Activated B cell treated with CpG ODN at 0.5 μM for 24 hours (primary cell): ENCODE data around the gene SEMA6B. TPM values are rescaled to one million over a fixed set of nuclear protein-coding genes. Genes with fewer than 3 reads are reported as not detected.
A peak's percentile ranks its signal among the peaks of the same experiment; 100 is the strongest.

Experiments used
- ATAC-seq: fragments of 200-7000 bp; cut with Tn5 transposase; one replicate; pipeline ENCODE4 v1.10.0; 2021; ENCODE audit warnings: low read depth, mild to moderate bottlenecking, moderate library complexity
- CTCF ChIA-PET: fragments of 350-600 bp; sonication (Branson Sonifier 250); formaldehyde crosslinking; loops from one replicate; lab custom pipeline; 2021; ENCODE audit warnings: antibody characterized with exemption; lab: Charles Lee
- POLR2A ChIA-PET: fragments of 350-600 bp; sonication (Branson Sonifier 250); formaldehyde crosslinking; loops from one replicate; lab custom pipeline; 2021; ENCODE audit warnings: antibody characterized with exemption; lab: Charles Lee
- DNase-seq: peaks from one replicate; pipeline ENCODE4 v3.0.0; 2022
- H3K27ac Mint-ChIP-seq: one replicate; pipeline ENCODE4 v1.8.0; 2020; ENCODE audit warnings: mixed read lengths
- H3K27me3 Mint-ChIP-seq: one replicate; pipeline ENCODE4 v1.8.0; 2021; ENCODE audit warnings: mixed read lengths
- H3K36me3 Mint-ChIP-seq: one replicate; pipeline ENCODE4 v1.8.0; 2021; ENCODE audit warnings: low read depth, mixed read lengths
- H3K4me1 Mint-ChIP-seq: one replicate; pipeline ENCODE4 v1.8.0; 2021; ENCODE audit warnings: mixed read lengths
- H3K4me3 Mint-ChIP-seq: one replicate; pipeline ENCODE4 v1.8.0; 2020; ENCODE audit warnings: mild to moderate bottlenecking, mixed read lengths
- H3K9me3 Mint-ChIP-seq: one replicate; pipeline ENCODE4 v1.8.0; 2020; ENCODE audit warnings: mixed read lengths
- intact Hi-C: fragments of 100-400 bp; cut with micrococcal nuclease; formaldehyde crosslinking; loops from one replicate; pipeline ENCODE4 v1.15.1; 2024
- total RNA-seq: library from RNA; stranded (reverse); gene quantifications from 2 replicates; pipeline ENCODE4 v1.2.3, GENCODE V29; 2022
- TF ChIP-seq, protein P1 (sequence below): fragments of 200-600 bp; IDR thresholded peaks from one replicate; pipeline ENCODE4 v1.8.0; 2022; ENCODE audit warnings: antibody characterized with exemption, mild to moderate bottlenecking

SEMA6B gene
- total RNA-seq, 1 donor from 2014 or later = 0.11 TPM

DNA sequence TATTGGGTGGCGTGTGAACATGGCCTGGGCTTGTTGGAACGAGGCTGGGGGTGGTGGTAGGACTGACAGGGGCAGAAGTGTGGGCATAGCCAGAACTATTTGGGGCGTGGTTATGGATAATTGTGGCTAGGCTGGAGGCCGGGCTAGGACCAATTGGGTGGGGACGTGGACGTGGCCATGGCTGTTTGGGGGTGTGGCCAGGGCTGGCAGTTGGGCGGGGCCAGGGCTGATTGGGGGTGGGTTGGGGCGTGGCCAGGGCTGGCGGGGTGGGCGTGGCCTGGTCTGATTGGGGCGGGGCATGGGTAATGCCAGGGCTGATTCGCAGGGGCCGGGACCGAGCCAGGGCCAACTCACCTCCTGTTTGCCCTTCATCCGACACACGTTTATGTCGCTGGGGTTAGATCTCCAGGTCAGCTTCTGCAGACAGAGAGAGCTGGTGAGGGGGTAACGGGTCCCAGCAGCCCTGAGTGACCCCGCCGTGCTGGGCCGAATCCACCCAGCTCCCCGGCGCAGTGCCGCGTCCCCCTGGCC is 2.8 kb downstream of the SEMA6B start:
- ChIA-PET POLR2A (no interaction called here), CTCF (interaction anchor here (1.7 kb wide), 1 partner anchor 80 kb away, joined by 5 read pairs; no protein-coding TSS in a partner anchor)
- Mint-ChIP-seq H3K36me3 (no peaks in the 10 kb centered on the region), H3K27me3 (peaks cover 2% of the 10 kb centered on the region), H3K27ac (no peak overlapping the region), H3K4me3 (no peak overlapping the region), H3K9me3 (no peaks in the 10 kb centered on the region), H3K4me1 (no peaks in the 10 kb centered on the region)
- intact Hi-C loops = loop anchor here (5.0 kb wide), 1 partner anchor 236 kb away; the partner anchor contains the start of gene FEM1A
- no peak for DNase-seq
- ATAC-seq = peak; percentile 18
- TF ChIP-seq, protein P1, sequence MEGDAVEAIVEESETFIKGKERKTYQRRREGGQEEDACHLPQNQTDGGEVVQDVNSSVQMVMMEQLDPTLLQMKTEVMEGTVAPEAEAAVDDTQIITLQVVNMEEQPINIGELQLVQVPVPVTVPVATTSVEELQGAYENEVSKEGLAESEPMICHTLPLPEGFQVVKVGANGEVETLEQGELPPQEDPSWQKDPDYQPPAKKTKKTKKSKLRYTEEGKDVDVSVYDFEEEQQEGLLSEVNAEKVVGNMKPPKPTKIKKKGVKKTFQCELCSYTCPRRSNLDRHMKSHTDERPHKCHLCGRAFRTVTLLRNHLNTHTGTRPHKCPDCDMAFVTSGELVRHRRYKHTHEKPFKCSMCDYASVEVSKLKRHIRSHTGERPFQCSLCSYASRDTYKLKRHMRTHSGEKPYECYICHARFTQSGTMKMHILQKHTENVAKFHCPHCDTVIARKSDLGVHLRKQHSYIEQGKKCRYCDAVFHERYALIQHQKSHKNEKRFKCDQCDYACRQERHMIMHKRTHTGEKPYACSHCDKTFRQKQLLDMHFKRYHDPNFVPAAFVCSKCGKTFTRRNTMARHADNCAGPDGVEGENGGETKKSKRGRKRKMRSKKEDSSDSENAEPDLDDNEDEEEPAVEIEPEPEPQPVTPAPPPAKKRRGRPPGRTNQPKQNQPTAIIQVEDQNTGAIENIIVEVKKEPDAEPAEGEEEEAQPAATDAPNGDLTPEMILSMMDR = no peak

DNA sequence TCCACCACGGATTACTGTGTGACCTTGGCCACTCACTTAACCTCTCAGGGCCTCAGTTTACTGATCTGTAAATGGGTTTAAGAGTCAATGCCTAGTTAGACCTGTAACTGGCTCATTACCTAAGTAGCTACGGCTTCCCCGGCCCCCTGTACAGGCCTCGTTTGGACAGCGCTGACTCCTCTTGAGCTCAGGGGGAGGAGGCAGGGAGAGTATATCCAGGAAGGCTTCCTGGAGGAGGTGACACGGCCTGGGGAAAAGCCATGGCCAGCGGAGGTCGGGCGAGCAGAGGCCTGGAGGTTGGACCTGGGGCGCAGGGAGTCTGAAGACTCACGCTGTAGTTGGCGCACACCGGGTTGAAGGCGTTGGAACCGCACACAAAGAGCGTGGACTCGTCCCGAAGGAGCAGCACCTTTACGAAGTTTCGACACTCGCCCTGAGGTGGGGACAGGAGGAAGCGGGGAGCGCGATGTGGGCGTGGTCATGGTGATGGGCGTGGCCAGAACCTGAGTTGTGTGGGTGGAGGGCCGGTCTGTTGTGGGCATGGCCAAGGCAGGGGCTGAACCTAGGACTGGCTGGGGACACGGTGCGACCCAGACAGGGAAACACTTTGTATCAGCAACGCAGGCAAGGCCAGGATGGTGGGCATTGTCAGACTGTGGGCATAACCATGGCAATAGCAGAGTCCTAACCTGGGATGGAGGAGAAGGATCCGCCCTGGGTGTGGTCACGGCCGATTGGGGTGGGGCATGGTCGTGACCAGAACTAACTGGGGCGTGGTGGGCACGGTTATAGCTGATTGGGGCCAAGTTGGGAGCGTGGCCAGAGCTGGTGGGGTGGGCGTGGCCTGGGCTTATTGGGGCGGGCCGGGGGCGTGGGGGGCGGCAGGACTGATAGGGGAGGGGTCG is 3.6 kb downstream of the SEMA6B start:
- CTCF ChIA-PET = interaction anchor here (1.1 to 1.7 kb wide), 2 partner anchors 32 to 80 kb away, joined by 3 to 5 read pairs; no protein-coding TSS in a partner anchor
- DNase-seq (no peak), ATAC-seq (no peak)
- no peaks in the 10 kb centered on the region for H3K4me1 Mint-ChIP-seq
- TF ChIP-seq, protein P1 = no peak
- no peaks in the 10 kb centered on the region for H3K9me3 Mint-ChIP-seq
- no peak overlapping the region for H3K27ac Mint-ChIP-seq
- POLR2A ChIA-PET = interaction anchor here (0.6 kb wide), 1 partner anchor 1194 kb away, joined by 4 read pairs; no protein-coding TSS in a partner anchor
- peaks cover 2% of the 10 kb centered on the region for H3K27me3 Mint-ChIP-seq
- no peak overlapping the region for H3K4me3 Mint-ChIP-seq
- intact Hi-C loops = loop anchor here (5.0 kb wide), 1 partner anchor 236 kb away; the partner anchor contains the start of gene FEM1A
- no peaks in the 10 kb centered on the region for H3K36me3 Mint-ChIP-seq

DNA sequence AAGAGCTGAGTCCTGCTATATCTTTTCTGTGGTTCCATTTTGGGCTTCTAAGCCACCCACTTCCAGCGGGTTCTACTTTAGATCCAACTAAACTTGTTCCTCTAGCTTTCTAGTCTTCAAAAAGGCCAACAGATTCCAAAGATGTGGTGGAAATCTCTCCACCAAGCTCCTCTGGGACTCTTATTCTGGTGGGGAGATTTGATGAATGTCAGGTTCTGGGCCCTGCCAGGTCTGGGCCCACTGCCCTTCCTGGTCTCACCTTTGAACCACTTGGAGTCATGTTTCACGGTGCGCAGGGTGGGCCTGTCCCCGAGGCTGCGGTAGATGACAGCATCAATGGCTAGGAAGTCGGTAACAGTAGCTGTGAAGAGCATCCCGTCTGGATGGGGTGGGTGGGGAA is 4.8 kb downstream of the SEMA6B start:
- ChIA-PET CTCF (interaction anchor here (1.1 kb wide), 1 partner anchor 31 kb away, joined by 3 read pairs; no protein-coding TSS in a partner anchor), POLR2A (no interaction called here)
- intact Hi-C loops = loop anchor here (5.0 kb wide), 1 partner anchor 238 kb away; the partner anchor contains the start of gene FEM1A
- Mint-ChIP-seq H3K9me3 (no peaks in the 10 kb centered on the region), H3K27me3 (peaks cover 2% of the 10 kb centered on the region), H3K27ac (no peak overlapping the region), H3K4me1 (no peaks in the 10 kb centered on the region), H3K4me3 (no peak overlapping the region), H3K36me3 (no peaks in the 10 kb centered on the region)
- no peak for DNase-seq
- TF ChIP-seq, protein P1 = no peak
- no peak for ATAC-seq

DNA sequence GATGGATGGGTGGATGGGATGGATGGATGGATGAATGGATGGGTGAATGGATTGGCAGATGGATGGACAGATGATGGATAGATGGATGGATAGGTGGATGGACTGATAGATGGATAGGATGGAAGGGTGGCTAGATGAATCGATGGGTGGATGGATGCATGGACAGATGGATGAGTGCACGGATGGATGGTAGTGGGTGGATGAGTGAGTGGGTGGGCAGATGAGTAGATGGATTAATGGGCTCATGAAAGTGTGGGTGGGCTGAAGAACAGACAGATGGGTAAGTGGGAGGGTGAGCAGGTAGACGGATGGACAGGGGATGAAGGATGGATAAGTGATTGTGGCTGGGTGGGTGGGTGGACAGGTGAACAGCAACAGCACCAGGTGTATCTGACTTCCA is 5.7 kb downstream of the SEMA6B start:
- Mint-ChIP-seq H3K9me3 (no peaks in the 10 kb centered on the region), H3K27ac (no peak overlapping the region), H3K27me3 (peaks cover 2% of the 10 kb centered on the region), H3K4me3 (no peak overlapping the region), H3K4me1 (no peaks in the 10 kb centered on the region), H3K36me3 (no peaks in the 10 kb centered on the region)
- DNase-seq = no peak
- TF ChIP-seq, protein P1 = no peak
- intact Hi-C loops = no loop called here
- ChIA-PET POLR2A (no interaction called here), CTCF (no interaction called here)
- no peak for ATAC-seq
